HPDE6-E6E7 (cell line): Measurements from ENCODE around the gene HBM.
"Not testable (repeated sequence)": the region's sequence is repeated elsewhere in the genome, so short reads cannot be mapped to it uniquely, and the experiment has no call there.

ENCODE experiments used
- DNase-seq: peaks from one replicate; pipeline ENCODE4 v3.0.0; 2011; ENCODE audit warnings: missing footprints; ENCODE audit errors: extremely low spot score

HBM gene

GRCh38 chr16:146646-147045 lies 19.1 kb upstream of the HBM start:
- no peak for DNase-seq

- DNase-seq = no peak
These were observed 16.6 kb upstream of the HBM start for GRCh38 chr16:149024-149660.

GRCh38 chr16:152141-153128 lies 13.3 kb upstream of the HBM start, which contains the start of gene HBZ:
Gene HBZ, plus strand, starts transcription at chr16:152644. Its CDS starts 266 bp downstream, at chr16:152910.
- no peak for DNase-seq

- not testable (repeated sequence) for DNase-seq
These were observed 12.7 kb upstream of the HBM start for GRCh38 chr16:153129-153521.

GRCh38 chr16:153550-154216 lies 12.1 kb upstream of the HBM start:
- DNase-seq = not testable (repeated sequence)

- DNase-seq = no peak
These were observed 11.4 kb upstream of the HBM start for GRCh38 chr16:154217-155030.

GRCh38 chr16:155031-155398 lies 10.8 kb upstream of the HBM start:
- no peak for DNase-seq

- DNase-seq = no peak
These were observed 6.5 kb upstream of the HBM start for GRCh38 chr16:159136-159849.

- not testable (repeated sequence) for DNase-seq
These were observed 5.5 kb upstream of the HBM start for GRCh38 chr16:160242-160641.

- DNase-seq = no peak
These were observed 5.0 kb upstream of the HBM start for GRCh38 chr16:160691-161190.

GRCh38 chr16:162271-162991 lies 3.3 kb upstream of the HBM start:
- DNase-seq = no peak

- DNase-seq = not testable (repeated sequence)
These were observed 2.6 kb upstream of the HBM start for GRCh38 chr16:163139-163538.

GRCh38 chr16:163696-164095 lies 2.1 kb upstream of the HBM start:
- not testable (repeated sequence) for DNase-seq

GRCh38 chr16:164134-164823 lies 1.5 kb upstream of the HBM start:
- not testable (repeated sequence) for DNase-seq

GRCh38 chr16:164827-165538 lies 795 bp upstream of the HBM start:
- no peak for DNase-seq

- DNase-seq = no peak
These were observed 770 bp downstream of the HBM start for GRCh38 chr16:166375-167121.

- no peak for DNase-seq
These were observed 1.4 kb downstream of the HBM start for GRCh38 chr16:167122-167690.

GRCh38 chr16:168424-168823 lies 2.6 kb downstream of the HBM start:
- no peak for DNase-seq
